Forelimb muscle (tissue), 1 donor: Measurements from ENCODE around the gene IRAG1. TPM values are rescaled to one million over a fixed set of nuclear protein-coding genes. Genes with fewer than 3 reads are reported as not detected.
"Not testable (repeated sequence)": the region's sequence is repeated elsewhere in the genome, so short reads cannot be mapped to it uniquely, and the experiment has no call there.

Source experiments
- DNase-seq: peaks from one replicate; pipeline ENCODE4 v3.0.0-alpha.2; 2013; ENCODE audit warnings: low read depth
- polyA plus RNA-seq: library from polyadenylated mRNA; unstranded; fragments of 120-200 nt; gene quantifications from one replicate; pipeline ENCODE4 v1.2.1, GENCODE V29; 2013; ENCODE audit not compliant: insufficient read length

The IRAG1 gene
- polyA plus RNA-seq, 1 donor: 4.9 TPM

- DNase-seq: no peak
Observed at GRCh38 chr11:10701982-10702381, 8.4 kb upstream of the IRAG1 start.

- DNase-seq: no peak
Observed at GRCh38 chr11:10699072-10699471, 5.5 kb upstream of the IRAG1 start.

GRCh38 chr11:10697323-10697620 is 3.7 kb upstream of the IRAG1 start:
- no peak for DNase-seq

- no peak for DNase-seq
Observed at GRCh38 chr11:10696468-10697322, 3.1 kb upstream of the IRAG1 start.

GRCh38 chr11:10695833-10696232 is 2.3 kb upstream of the IRAG1 start:
- DNase-seq: no peak

- DNase-seq: no peak
Observed at GRCh38 chr11:10694486-10695239, 1.1 kb upstream of the IRAG1 start.

GRCh38 chr11:10692531-10693115 is 932 bp downstream of the IRAG1 start:
- no peak for DNase-seq

- no peak for DNase-seq
Observed at GRCh38 chr11:10688401-10688800, 5.2 kb downstream of the IRAG1 start.

- DNase-seq: no peak
Observed at GRCh38 chr11:10686311-10686710, 7.2 kb downstream of the IRAG1 start.

- DNase-seq: no peak
Observed at GRCh38 chr11:10683429-10683828, 10.1 kb downstream of the IRAG1 start.

- no peak for DNase-seq
Observed at GRCh38 chr11:10680956-10681487, 12.5 kb downstream of the IRAG1 start.

GRCh38 chr11:10680279-10680678 is 13.3 kb downstream of the IRAG1 start:
- DNase-seq: not testable (repeated sequence)

- no peak for DNase-seq
Observed at GRCh38 chr11:10679644-10680043, 13.9 kb downstream of the IRAG1 start.

- DNase-seq: no peak
Observed at GRCh38 chr11:10678101-10678500, 15.5 kb downstream of the IRAG1 start.

- DNase-seq: no peak
Observed at GRCh38 chr11:10676919-10677318, 16.6 kb downstream of the IRAG1 start.

GRCh38 chr11:10674911-10675440 is 18.6 kb downstream of the IRAG1 start:
- DNase-seq: no peak

- no peak for DNase-seq
Observed at GRCh38 chr11:10674440-10674855, 19.1 kb downstream of the IRAG1 start.

- DNase-seq: no peak
Observed at GRCh38 chr11:10673501-10674062, 20.0 kb downstream of the IRAG1 start.

- DNase-seq: no peak
Observed at GRCh38 chr11:10670099-10670498, 23.5 kb downstream of the IRAG1 start.

- no peak for DNase-seq
Observed at GRCh38 chr11:10669258-10670033, 24.1 kb downstream of the IRAG1 start.

- DNase-seq: no peak
Observed at GRCh38 chr11:10667521-10667885, 26.1 kb downstream of the IRAG1 start.
